Measurements from ENCODE around the gene UBE2C. TPM values are rescaled to one million over a fixed set of nuclear protein-coding genes. Genes with fewer than 3 reads are reported as not detected.
"Not testable (repeated sequence)": the region's sequence is repeated elsewhere in the genome, so short reads cannot be mapped to it uniquely, and the experiment has no call there.

UBE2C gene
- 265 and 278 TPM in 2 replicates for total RNA-seq (2014; rRNA removed; shearing (Covaris generic))

GRCh38 chr20:45812157-45813005, at the start of gene UBE2C:
Gene UBE2C (plus strand): TSS chr20:45812644. CDS start chr20:45812696, 52 bp downstream.
- Histone ChIP-seq H3K4me3 (ENCODE audit: insufficient read depth, low read depth, low read length) (peak within 1 kb of the TSS; percentile 96), H3K36me3 (replicated peaks; ENCODE audit: control insufficient read depth, insufficient read depth, low read length) (peaks cover 32% of the 10 kb centered on the region), H3K27me3 (ENCODE audit: control insufficient read depth, insufficient read depth, low read length) (no peaks in the 10 kb centered on the region)
- DNase-seq, result peak; percentile 99

GRCh38 chr20:45764618-45765282, 47.7 kb upstream of the UBE2C start:
- not testable (repeated sequence) for H3K36me3 ChIP-seq (replicated peaks; ENCODE audit: control insufficient read depth, insufficient read depth, low read length); H3K4me3 ChIP-seq (ENCODE audit: insufficient read depth, low read depth, low read length); H3K27me3 ChIP-seq (ENCODE audit: control insufficient read depth, insufficient read depth, low read length); DNase-seq

GRCh38 chr20:45765307-45765875, 47.1 kb upstream of the UBE2C start:
- no peaks in the 10 kb centered on the region for H3K36me3 ChIP-seq (replicated peaks; ENCODE audit: control insufficient read depth, insufficient read depth, low read length)
- no peak overlapping the region for H3K4me3 ChIP-seq (ENCODE audit: insufficient read depth, low read depth, low read length)
- no peaks in the 10 kb centered on the region for H3K27me3 ChIP-seq (ENCODE audit: control insufficient read depth, insufficient read depth, low read length)
- DNase-seq, result no peak

GRCh38 chr20:45765980-45766379, 46.5 kb upstream of the UBE2C start:
- DNase-seq, result no peak
- Histone ChIP-seq H3K4me3 (ENCODE audit: insufficient read depth, low read depth, low read length) (no peak overlapping the region), H3K27me3 (ENCODE audit: control insufficient read depth, insufficient read depth, low read length) (no peaks in the 10 kb centered on the region), H3K36me3 (replicated peaks; ENCODE audit: control insufficient read depth, insufficient read depth, low read length) (no peaks in the 10 kb centered on the region)

GRCh38 chr20:45768479-45768878, 44.0 kb upstream of the UBE2C start:
- Histone ChIP-seq H3K27me3 (ENCODE audit: control insufficient read depth, insufficient read depth, low read length) (no peaks in the 10 kb centered on the region), H3K4me3 (ENCODE audit: insufficient read depth, low read depth, low read length) (no peak overlapping the region), H3K36me3 (replicated peaks; ENCODE audit: control insufficient read depth, insufficient read depth, low read length) (no peaks in the 10 kb centered on the region)
- no peak for DNase-seq

- Histone ChIP-seq H3K36me3 (replicated peaks; ENCODE audit: control insufficient read depth, insufficient read depth, low read length) (no peaks in the 10 kb centered on the region), H3K4me3 (ENCODE audit: insufficient read depth, low read depth, low read length) (no peak overlapping the region), H3K27me3 (ENCODE audit: control insufficient read depth, insufficient read depth, low read length) (no peaks in the 10 kb centered on the region)
- DNase-seq, result peak; percentile 66
Measured at GRCh38 chr20:45771182-45771759, 41.2 kb upstream of the UBE2C start.

- Histone ChIP-seq H3K4me3 (ENCODE audit: insufficient read depth, low read depth, low read length) (no peak overlapping the region), H3K36me3 (replicated peaks; ENCODE audit: control insufficient read depth, insufficient read depth, low read length) (no peaks in the 10 kb centered on the region), H3K27me3 (ENCODE audit: control insufficient read depth, insufficient read depth, low read length) (no peaks in the 10 kb centered on the region)
- DNase-seq, result no peak
Measured at GRCh38 chr20:45772693-45773092, 39.8 kb upstream of the UBE2C start.

GRCh38 chr20:45774945-45775344, 37.5 kb upstream of the UBE2C start:
- DNase-seq, result no peak
- H3K36me3 ChIP-seq (replicated peaks; ENCODE audit: control insufficient read depth, insufficient read depth, low read length), result no peaks in the 10 kb centered on the region
- H3K4me3 ChIP-seq (ENCODE audit: insufficient read depth, low read depth, low read length), result no peak overlapping the region
- no peaks in the 10 kb centered on the region for H3K27me3 ChIP-seq (ENCODE audit: control insufficient read depth, insufficient read depth, low read length)

GRCh38 chr20:45775411-45775810, 37.0 kb upstream of the UBE2C start:
- H3K36me3 ChIP-seq (replicated peaks; ENCODE audit: control insufficient read depth, insufficient read depth, low read length), result no peaks in the 10 kb centered on the region
- H3K4me3 ChIP-seq (ENCODE audit: insufficient read depth, low read depth, low read length), result no peak overlapping the region
- no peak for DNase-seq
- no peaks in the 10 kb centered on the region for H3K27me3 ChIP-seq (ENCODE audit: control insufficient read depth, insufficient read depth, low read length)

GRCh38 chr20:45776931-45777330, 35.5 kb upstream of the UBE2C start:
- no peak for DNase-seq
- H3K36me3 ChIP-seq (replicated peaks; ENCODE audit: control insufficient read depth, insufficient read depth, low read length), result no peaks in the 10 kb centered on the region
- H3K27me3 ChIP-seq (ENCODE audit: control insufficient read depth, insufficient read depth, low read length), result no peaks in the 10 kb centered on the region
- H3K4me3 ChIP-seq (ENCODE audit: insufficient read depth, low read depth, low read length), result no peak overlapping the region

- Histone ChIP-seq H3K36me3 (replicated peaks; ENCODE audit: control insufficient read depth, insufficient read depth, low read length) (no peaks in the 10 kb centered on the region), H3K27me3 (ENCODE audit: control insufficient read depth, insufficient read depth, low read length) (no peaks in the 10 kb centered on the region), H3K4me3 (ENCODE audit: insufficient read depth, low read depth, low read length) (no peak overlapping the region)
- no peak for DNase-seq
Measured at GRCh38 chr20:45779011-45779915, 33.2 kb upstream of the UBE2C start.

- H3K36me3 ChIP-seq (replicated peaks; ENCODE audit: control insufficient read depth, insufficient read depth, low read length), result no peaks in the 10 kb centered on the region
- no peaks in the 10 kb centered on the region for H3K27me3 ChIP-seq (ENCODE audit: control insufficient read depth, insufficient read depth, low read length)
- no peak for DNase-seq
- H3K4me3 ChIP-seq (ENCODE audit: insufficient read depth, low read depth, low read length), result no peak overlapping the region
Measured at GRCh38 chr20:45780159-45780558, 32.3 kb upstream of the UBE2C start.

- Histone ChIP-seq H3K27me3 (ENCODE audit: control insufficient read depth, insufficient read depth, low read length) (no peaks in the 10 kb centered on the region), H3K36me3 (replicated peaks; ENCODE audit: control insufficient read depth, insufficient read depth, low read length) (no peaks in the 10 kb centered on the region)
Measured at GRCh38 chr20:45781391-45781931, 31.0 kb upstream of the UBE2C start.

GRCh38 chr20:45782890-45783289, 29.6 kb upstream of the UBE2C start:
- H3K4me3 ChIP-seq (ENCODE audit: insufficient read depth, low read depth, low read length), result no peak overlapping the region
- no peaks in the 10 kb centered on the region for H3K36me3 ChIP-seq (replicated peaks; ENCODE audit: control insufficient read depth, insufficient read depth, low read length)
- DNase-seq, result no peak
- no peaks in the 10 kb centered on the region for H3K27me3 ChIP-seq (ENCODE audit: control insufficient read depth, insufficient read depth, low read length)

More at GRCh38 chr20:45781391-45781931, 31.0 kb upstream of the UBE2C start:
- no peak for DNase-seq
- no peak overlapping the region for H3K4me3 ChIP-seq (ENCODE audit: insufficient read depth, low read depth, low read length)
